Uterus (tissue), 2 donors: ENCODE measurements around the gene C5orf63.

Experiments used
- CTCF ChIP-seq, 4 experiments: fragments of 200-600 bp in 2 of 4; fragments of 450-650 bp in 2 of 4; sonication (generic) in 2 of 4; IDR thresholded peaks; one replicate each; pipeline ENCODE4 v1.5.1; 2016 to 2019; ENCODE audit warnings: antibody characterized with exemption in 4 of 4, mild to moderate bottlenecking in 2 of 4, moderate library complexity in 1 of 4
- POLR2A ChIP-seq, 2 donors: fragments of 450-650 bp; IDR thresholded peaks; one replicate each; pipeline ENCODE4 v1.6.1; 2016; ENCODE audit warnings: antibody characterized with exemption in 2 of 2, mild to moderate bottlenecking in 1 of 2, moderate library complexity in 1 of 2

DNA sequence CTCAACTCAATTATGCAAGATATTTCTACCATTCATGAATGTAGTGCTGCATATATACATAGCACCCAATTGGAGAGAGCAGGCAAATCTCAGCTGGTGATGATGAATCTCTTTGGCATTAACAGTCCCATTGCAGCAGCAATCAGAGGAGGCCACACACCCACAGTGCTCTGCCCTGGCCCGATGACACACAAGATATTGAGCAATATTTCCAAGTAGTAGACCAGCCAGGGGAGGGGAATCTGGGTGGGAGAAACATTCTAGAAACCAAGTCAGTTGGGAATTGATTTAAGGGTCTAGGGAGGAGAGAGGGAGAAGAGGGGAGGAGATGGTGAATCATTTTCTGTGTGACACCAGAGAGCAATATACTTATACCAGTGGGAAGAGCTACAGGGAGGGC, 14.9 kb upstream of the C5orf63 start:
- no peak for TF ChIP-seq CTCF (IDR thresholded peaks at IDR 0.05)
- TF ChIP-seq POLR2A (IDR thresholded peaks at IDR 0.05), result no peak
